GM23338 (cell line): ENCODE results near the gene MMAB. TPM values are rescaled to one million over a fixed set of nuclear protein-coding genes. Genes with fewer than 3 reads are reported as not detected.

Experiments used
- ATAC-seq: fragments of 200-7000 bp; cut with Tn5 transposase; 3 replicates; pipeline ENCODE4 v1.9.1; 2020
- DNase-seq: peaks from one replicate; pipeline ENCODE4 v3.0.0-alpha.2; 2015; ENCODE audit warnings: low spot score
- H2AFZ ChIP-seq: fragments of 200-600 bp; sonication (generic); 2 replicates; pipeline ENCODE4 v1.8.0; 2016; ENCODE audit warnings: antibody characterized with exemption, mild to moderate bottlenecking, moderate library complexity
- H3F3A ChIP-seq: fragments of 200-600 bp; sonication (generic); replicated peaks from 2 replicates; pipeline ENCODE4 v1.8.0; 2017; ENCODE audit warnings: antibody characterized with exemption, mixed run types, low read depth
- H3K27ac ChIP-seq: fragments of 200-600 bp; sonication (generic); 2 replicates; pipeline ENCODE4 v1.6.1; 2016; ENCODE audit warnings: low read depth
- H3K27me3 ChIP-seq: fragments of 200-600 bp; sonication (generic); 2 replicates; pipeline ENCODE4 v1.8.0; 2016; ENCODE audit warnings: mild to moderate bottlenecking, mixed run types, moderate library complexity; ENCODE audit not compliant: insufficient read depth
- H3K36me3 ChIP-seq: fragments of 200-600 bp; sonication (generic); 2 replicates; pipeline ENCODE4 v1.8.0; 2016; ENCODE audit warnings: mild to moderate bottlenecking; ENCODE audit not compliant: insufficient read depth
- H3K4me1 ChIP-seq: fragments of 200-600 bp; sonication (generic); 2 replicates; pipeline ENCODE4 v1.8.0; 2016; ENCODE audit warnings: mild to moderate bottlenecking, moderate library complexity; ENCODE audit not compliant: insufficient read depth
- H3K4me2 ChIP-seq: fragments of 200-600 bp; sonication (generic); 2 replicates; pipeline ENCODE4 v1.7.1; 2017; ENCODE audit warnings: mixed run types
- H3K4me3 ChIP-seq: fragments of 200-600 bp; sonication (generic); 2 replicates; pipeline ENCODE4 v1.6.1; 2016; ENCODE audit warnings: mixed run types
- H3K79me2 ChIP-seq: fragments of 200-600 bp; sonication (generic); replicated peaks from 2 replicates; pipeline ENCODE4 v1.8.0; 2017; ENCODE audit warnings: mild to moderate bottlenecking; ENCODE audit not compliant: insufficient read depth
- H3K9me2 ChIP-seq: fragments of 200-600 bp; sonication (generic); 2 replicates; pipeline ENCODE4 v1.8.0; 2017; ENCODE audit not compliant: insufficient read depth
- H4K20me1 ChIP-seq: fragments of 200-600 bp; sonication (generic); replicated peaks from 2 replicates; pipeline ENCODE4 v1.8.0; 2017; ENCODE audit warnings: mild to moderate bottlenecking; ENCODE audit not compliant: insufficient read depth
- H3K27ac Mint-ChIP-seq: 2 replicates; pipeline ENCODE4 v1.8.0; 2020; ENCODE audit warnings: inconsistent platforms, mild to moderate bottlenecking, moderate library complexity, mixed read lengths
- H3K27me3 Mint-ChIP-seq: 3 replicates; pipeline ENCODE4 v1.8.0; 2022; ENCODE audit warnings: low read depth, mild to moderate bottlenecking, moderate library complexity, mixed read lengths, inconsistent platforms; ENCODE audit not compliant: insufficient read depth, poor library complexity
- H3K36me3 Mint-ChIP-seq: 3 replicates; pipeline ENCODE4 v1.8.0; 2021; ENCODE audit warnings: low read depth, mild to moderate bottlenecking, inconsistent platforms, moderate library complexity, mixed read lengths
- H3K4me1 Mint-ChIP-seq: 3 replicates; pipeline ENCODE4 v1.8.0; 2020; ENCODE audit warnings: mild to moderate bottlenecking, inconsistent platforms, mixed read lengths
- H3K4me3 Mint-ChIP-seq: 3 replicates; pipeline ENCODE4 v1.8.0; 2021; ENCODE audit warnings: moderate library complexity, mild to moderate bottlenecking, inconsistent platforms, mixed read lengths
- H3K9me3 Mint-ChIP-seq: 3 replicates; pipeline ENCODE4 v1.8.0; 2020; ENCODE audit warnings: moderate library complexity, mild to moderate bottlenecking, inconsistent platforms, mixed read lengths
- CTCF ChIP-seq, 2 experiments: fragments of 200-600 bp in 1 of 2; sonication (generic) in 1 of 2; conservative IDR thresholded peaks; 2 replicates each; pipeline versions ENCODE4 v1.5.1 to v1.6.1; 2016 to 2017; ENCODE audit warnings: antibody characterized with exemption in 2 of 2, low read depth in 2 of 2, mild to moderate bottlenecking in 2 of 2, moderate library complexity in 1 of 2
- EZH2 ChIP-seq: fragments of 200-600 bp; sonication (generic); IDR thresholded peaks from one replicate; pipeline ENCODE4 v1.8.0; 2017; ENCODE audit warnings: antibody characterized with exemption, mild to moderate bottlenecking, low read depth; ENCODE audit not compliant: unreplicated experiment
- JUNB ChIP-seq: IDR thresholded peaks from one replicate; pipeline ENCODE4 v1.6.1; 2016; ENCODE audit warnings: antibody characterized with exemption; ENCODE audit not compliant: unreplicated experiment
- NANOG ChIP-seq: IDR thresholded peaks from 2 replicates; pipeline ENCODE4 v1.6.1; 2016; ENCODE audit warnings: antibody characterized with exemption, borderline replicate concordance
- POLR2AphosphoS5 ChIP-seq: IDR thresholded peaks from 2 replicates; pipeline ENCODE4 v1.6.1; 2016; ENCODE audit warnings: antibody characterized with exemption, low read depth
- ZNF331 ChIP-seq: fragments of 250-450 bp; sonication (Bioruptor Pico); IDR thresholded peaks from 2 replicates; pipeline ENCODE4 v1.5.0; 2020; ENCODE audit warnings: low read depth, mild to moderate bottlenecking, moderate library complexity
- polyA plus RNA-seq: library from polyadenylated mRNA; unstranded; fragments of >200 nt; fragmentation: Nextera tagmentation; extraction: Ambion mirVana; gene quantifications from 2 replicates; pipeline ENCODE4 v1.2.1, GENCODE V29; 2016
- total RNA-seq: library from RNA; depleted of rRNA; stranded (reverse); fragments of >200 nt; shearing (Covaris generic); gene quantifications from 2 replicates; pipeline ENCODE4 v1.2.3, GENCODE V29; 2014

Gene MMAB
- total and polyA plus RNA-seq, 2 experiments from 2014 or later, result 24.7 to 38.5 TPM

GRCh38 chr12:109524466-109525278 lies 48.6 kb downstream of the MMAB start:
- peaks cover 7% of the 10 kb centered on the region for H3K27me3 Mint-ChIP-seq
- H3K27ac Mint-ChIP-seq, result no peak overlapping the region
- no peaks in the 10 kb centered on the region for H4K20me1 ChIP-seq
- H3K4me3 ChIP-seq, result no peak overlapping the region
- no peaks in the 10 kb centered on the region for H3F3A ChIP-seq
- TF ChIP-seq POLR2AphosphoS5 (no peak), CTCF (conservative IDR thresholded peaks at IDR 0.05; ENCODE audit: low read depth in 2 of 2) (no peak)
- H3K36me3 ChIP-seq, result no peaks in the 10 kb centered on the region
- no peak overlapping the region for H3K4me2 ChIP-seq
- no peak overlapping the region for H3K4me3 Mint-ChIP-seq
- H3K79me2 ChIP-seq, result no peaks in the 10 kb centered on the region
- DNase-seq (no peak), ATAC-seq (no peak; the same call in 2 of the 3 replicates)
- no peak overlapping the region for H2AFZ ChIP-seq
- no peaks in the 10 kb centered on the region for H3K9me2 ChIP-seq
- 0 out of 2 replicates have a peak, but pooled peaks cover 6% of the 10 kb centered on the region for H3K4me1 ChIP-seq
- H3K9me3 Mint-ChIP-seq, result no peaks in the 10 kb centered on the region
- peaks cover 4% of the 10 kb centered on the region for H3K4me1 Mint-ChIP-seq
- no peaks in the 10 kb centered on the region for H3K27me3 ChIP-seq
- H3K27ac ChIP-seq, result no peak overlapping the region
- peaks cover 19% of the 10 kb centered on the region for H3K36me3 Mint-ChIP-seq

DNA sequence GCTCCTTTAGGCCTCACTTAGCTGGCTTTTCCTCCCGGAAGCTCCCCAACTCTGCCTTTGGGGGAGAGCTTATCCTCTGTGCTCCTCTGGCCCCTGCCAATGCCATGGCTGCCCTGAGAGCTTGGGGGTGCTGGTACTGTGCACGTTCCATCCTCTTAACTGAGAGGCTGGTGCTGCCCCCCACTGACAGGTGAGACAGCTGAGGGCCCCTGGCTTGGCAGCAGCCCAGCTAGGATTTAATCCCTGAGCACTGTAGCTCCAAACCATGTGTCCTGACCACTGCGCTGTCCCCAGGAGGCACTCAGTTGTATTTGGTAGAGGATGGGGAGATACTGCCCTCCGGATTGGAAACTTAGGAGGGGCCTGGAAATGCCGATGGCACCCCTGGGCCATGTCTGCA lies 49.8 kb downstream of the MMAB start:
- Histone ChIP-seq H3K9me2 (no peaks in the 10 kb centered on the region), H3K4me3 (no peak overlapping the region), H2AFZ (no peak overlapping the region), H3F3A (no peaks in the 10 kb centered on the region), H3K27ac (no peak overlapping the region), H3K79me2 (no peaks in the 10 kb centered on the region), H4K20me1 (no peaks in the 10 kb centered on the region; the same call in 1 of the 2 replicates), H3K4me2 (no peak overlapping the region), H3K4me1 (no peaks in the 10 kb centered on the region), H3K27me3 (no peaks in the 10 kb centered on the region), H3K36me3 (no peaks in the 10 kb centered on the region)
- peaks cover 25% of the 10 kb centered on the region for H3K36me3 Mint-ChIP-seq
- H3K9me3 Mint-ChIP-seq, result no peaks in the 10 kb centered on the region
- peaks cover 7% of the 10 kb centered on the region for H3K27me3 Mint-ChIP-seq
- peak in 1 of 2 experiments; percentile 38; a peak in 2 of 4 replicates for TF ChIP-seq CTCF (conservative IDR thresholded peaks at IDR 0.05; ENCODE audit: low read depth in 2 of 2)
- no peak for TF ChIP-seq EZH2
- TF ChIP-seq ZNF331 (CRISPR knock-in tag), result no peak
- TF ChIP-seq JUNB, result no peak
- TF ChIP-seq POLR2AphosphoS5, result no peak
- TF ChIP-seq NANOG, result no peak
- H3K4me3 Mint-ChIP-seq, result no peak overlapping the region
- H3K27ac Mint-ChIP-seq, result no peak overlapping the region
- peaks cover 5% of the 10 kb centered on the region for H3K4me1 Mint-ChIP-seq
- DNase-seq, result no peak
- ATAC-seq, result no peak
